GM19238 (cell line): Measurements from ENCODE around the gene ZNF627.
"Not testable (repeated sequence)": the region's sequence is repeated elsewhere in the genome, so short reads cannot be mapped to it uniquely, and the experiment has no call there.

Experiments used
- DNase-seq: peaks from one replicate; pipeline ENCODE4 v3.0.0; 2011; ENCODE audit warnings: low spot score; ENCODE audit not compliant: insufficient read length

ZNF627 gene

GRCh38 chr19:11597202-11598102 lies at the start of gene ZNF627:
Gene ZNF627, plus strand, starts transcription at chr19:11597483. Its CDS starts 145 bp downstream, at chr19:11597628.
- peak; percentile 94 for DNase-seq

- no peak for DNase-seq
Measured at GRCh38 chr19:11547929-11548700, 49.2 kb upstream of the ZNF627 start.

GRCh38 chr19:11549386-11549953 lies 47.8 kb upstream of the ZNF627 start:
- DNase-seq = no peak

- DNase-seq = no peak
Measured at GRCh38 chr19:11550265-11550664, 47.0 kb upstream of the ZNF627 start.

GRCh38 chr19:11551603-11552235 lies 45.6 kb upstream of the ZNF627 start:
- DNase-seq = no peak

GRCh38 chr19:11552666-11553372 lies 44.5 kb upstream of the ZNF627 start:
- DNase-seq = no peak

- no peak for DNase-seq
Measured at GRCh38 chr19:11554160-11554559, 43.1 kb upstream of the ZNF627 start.

- no peak for DNase-seq
Measured at GRCh38 chr19:11555246-11555645, 42.0 kb upstream of the ZNF627 start.

GRCh38 chr19:11556634-11557420 lies 40.5 kb upstream of the ZNF627 start:
- no peak for DNase-seq

GRCh38 chr19:11558881-11559828 lies 38.1 kb upstream of the ZNF627 start, which contains the start of gene ELOF1:
Gene ELOF1, minus strand, starts transcription at chr19:11559230. Its CDS starts 4,883 bp downstream, at chr19:11554347.
- DNase-seq = peak; percentile 97

- peak; percentile 49 for DNase-seq
Measured at GRCh38 chr19:11560404-11561051, 36.8 kb upstream of the ZNF627 start.

- DNase-seq = no peak
Measured at GRCh38 chr19:11563532-11563931, 33.8 kb upstream of the ZNF627 start.

GRCh38 chr19:11564082-11564807 lies 33.0 kb upstream of the ZNF627 start:
- DNase-seq = not testable (repeated sequence)

- DNase-seq = not testable (repeated sequence)
Measured at GRCh38 chr19:11565649-11565980, 31.7 kb upstream of the ZNF627 start.

- no peak for DNase-seq
Measured at GRCh38 chr19:11566164-11566563, 31.1 kb upstream of the ZNF627 start.

- no peak for DNase-seq
Measured at GRCh38 chr19:11570039-11570462, 27.2 kb upstream of the ZNF627 start.

- DNase-seq = not testable (repeated sequence)
Measured at GRCh38 chr19:11573354-11573753, 23.9 kb upstream of the ZNF627 start.

GRCh38 chr19:11573763-11574162 lies 23.5 kb upstream of the ZNF627 start:
- not testable (repeated sequence) for DNase-seq
